HepG2 (cell line): ENCODE data around the gene FMO2. TPM values are rescaled to one million over a fixed set of nuclear protein-coding genes. Genes with fewer than 3 reads are reported as not detected.

Experiments used
- ATAC-seq: fragments of 200-7000 bp; cut with Tn5 transposase; 3 replicates; pipeline ENCODE4 v1.9.1; 2020; ENCODE audit warnings: mild to moderate bottlenecking, moderate library complexity
- BruUV-seq: library from RNA; stranded (reverse); fragments of 400-500 nt; replicated peaks from 2 replicates; lab custom pipeline; 2021; lab: Mats Ljungman, UMichigan
- CTCF ChIA-PET: fragments of 300-600 bp; formaldehyde crosslinking; extraction: SDS; loops from one replicate; lab custom pipeline; 2021; ENCODE audit warnings: low total read pairs, inconsistent platforms, low intra/inter-chr PET ratio; lab: Yijun Ruan, JAX
- POLR2A ChIA-PET: fragments of 350-600 bp; sonication (Branson Sonifier 250); formaldehyde crosslinking; loops from one replicate; lab custom pipeline; 2020; ENCODE audit warnings: antibody characterized with exemption, inconsistent platforms; lab: Yijun Ruan, JAX
- DNase-seq: peaks from one replicate; pipeline ENCODE4 v3.0.0-alpha.2; 2015; ENCODE audit warnings: low spot score
- FAIRE-seq: peaks from 3 replicates; lab custom pipeline; 2011; peaks lifted over from hg19 to GRCh38; lab: Jason Lieb, UNC
- H2AFZ ChIP-seq: one replicate; pipeline ENCODE4 v1.6.1; 2011; ENCODE audit warnings: low read length, inconsistent platforms
- H3K27ac ChIP-seq: fragments of 300-600 bp; 3 replicates; pipeline ENCODE4 v1.8.0; 2011; ENCODE audit warnings: mixed run types, mild to moderate bottlenecking, mixed read lengths, low read length, inconsistent platforms; ENCODE audit not compliant: insufficient read depth; ENCODE audit errors: extremely low read length
- H3K27me3 ChIP-seq, 2 experiments: fragments of 200-600 bp in 1 of 2; 2 replicates in 1 of 2; 3 replicates in 1 of 2; pipeline versions ENCODE4 v1.6.0 to v1.8.0; 2011; ENCODE audit warnings: low read length in 2 of 2, mild to moderate bottlenecking in 2 of 2, moderate library complexity in 2 of 2, inconsistent platforms in 1 of 2; ENCODE audit not compliant: insufficient read depth in 2 of 2, control insufficient read depth in 1 of 2
- H3K36me3 ChIP-seq, 2 experiments: fragments of 200-600 bp in 1 of 2; replicated peaks in 1 of 2; 2 replicates in 1 of 2; 3 replicates in 1 of 2; pipeline versions ENCODE4 v1.5.1 to v1.8.0; 2011; ENCODE audit warnings: low read length in 2 of 2, inconsistent platforms in 1 of 2; ENCODE audit not compliant: insufficient read depth in 2 of 2, control insufficient read depth in 1 of 2
- H3K4me1 ChIP-seq: 2 replicates; pipeline ENCODE4 v1.5.1; 2012; ENCODE audit warnings: low read length, inconsistent platforms; ENCODE audit not compliant: insufficient read depth
- H3K4me2 ChIP-seq: 2 replicates; pipeline ENCODE4 v1.6.0; 2011; ENCODE audit warnings: low read depth, low read length, inconsistent platforms
- H3K4me3 ChIP-seq, 3 experiments: fragments of 200-600 bp in 1 of 3; sonication (generic), shearing (Covaris generic) in 1 of 3; replicated peaks in 1 of 3; 2 replicates each; pipeline ENCODE4 v1.5.1; 2011 to 2016; ENCODE audit warnings: low read length in 3 of 3, inconsistent platforms in 2 of 3, low read depth in 2 of 3, mild to moderate bottlenecking in 2 of 3, control low read depth in 1 of 3, mixed read lengths in 1 of 3; ENCODE audit not compliant: insufficient read depth in 1 of 3
- H3K79me2 ChIP-seq: one replicate; pipeline ENCODE4 v1.6.1; 2011; ENCODE audit warnings: low read length, inconsistent platforms; ENCODE audit not compliant: insufficient read depth
- H3K9ac ChIP-seq: 2 replicates; pipeline ENCODE4 v1.6.0; 2011; ENCODE audit warnings: mild to moderate bottlenecking, low read depth, low read length, inconsistent platforms; ENCODE audit not compliant: insufficient read depth
- H3K9me3 ChIP-seq: 2 replicates; pipeline ENCODE4 v1.5.1; 2012; ENCODE audit warnings: mild to moderate bottlenecking, low read length
- H4K20me1 ChIP-seq: 2 replicates; pipeline ENCODE4 v1.6.0; 2011; ENCODE audit warnings: inconsistent platforms, mild to moderate bottlenecking, low read length, moderate library complexity; ENCODE audit not compliant: insufficient read depth
- BRCA1 ChIP-seq: sonication (generic); formaldehyde crosslinking; IDR thresholded peaks from 2 replicates; pipeline ENCODE4 v1.4.0; 2020; ENCODE audit warnings: missing genetic modification reagents
- CHD4 ChIP-seq: fragments of 200-600 bp; sonication (generic); IDR thresholded peaks from 2 replicates; pipeline ENCODE4 v1.7.0; 2017; ENCODE audit warnings: mild to moderate bottlenecking, low read length, borderline replicate concordance
- DNMT3B ChIP-seq: conservative IDR thresholded peaks from 2 replicates; pipeline ENCODE4 v1.6.1; 2016; ENCODE audit warnings: missing biosample characterization, control low read depth
- HOXA9 ChIP-seq: sonication (generic); formaldehyde crosslinking; IDR thresholded peaks from 2 replicates; pipeline ENCODE4 v1.8.1; 2022; ENCODE audit warnings: missing genetic modification reagents, mild to moderate bottlenecking, moderate library complexity, borderline replicate concordance
- NAIF1 ChIP-seq: sonication (generic); formaldehyde crosslinking; IDR thresholded peaks from 2 replicates; pipeline ENCODE4 v1.5.0; 2020; ENCODE audit warnings: mild to moderate bottlenecking, missing genetic modification reagents, borderline replicate concordance
- ZIK1 ChIP-seq: sonication (generic); formaldehyde crosslinking; IDR thresholded peaks from 2 replicates; pipeline ENCODE4 v1.5.0; 2020; ENCODE audit warnings: mild to moderate bottlenecking, low read depth, missing genetic modification reagents, borderline replicate concordance
- ZNF10 ChIP-seq: sonication (generic); formaldehyde crosslinking; IDR thresholded peaks from 2 replicates; pipeline ENCODE4 v1.4.0; 2020; ENCODE audit warnings: mild to moderate bottlenecking, low read depth, missing genetic modification reagents, borderline replicate concordance
- ZNF644 ChIP-seq: IDR thresholded peaks from 2 replicates; pipeline ENCODE4 v1.6.1; 2016; ENCODE audit warnings: low read depth
- ZNF670 ChIP-seq: sonication (generic); formaldehyde crosslinking; IDR thresholded peaks from 2 replicates; pipeline ENCODE4 v1.8.0; 2022; ENCODE audit warnings: mild to moderate bottlenecking, missing genetic modification reagents, borderline replicate concordance
- ZSCAN30 ChIP-seq: sonication (generic); formaldehyde crosslinking; IDR thresholded peaks from 2 replicates; pipeline ENCODE4 v1.5.0; 2020; ENCODE audit warnings: mild to moderate bottlenecking, missing genetic modification reagents
- WGBS: methylation state at CpG from one replicate; pipeline ENCODE4 v1.1.6; 2017; ENCODE audit warnings: low lambda C conversion rate; 5-methylcytosine and 5-hydroxymethylcytosine counted together
- in situ Hi-C: cut with HindIII; loops from 2 replicates; pipeline ENCODE4 v1.10.0; 2017; ENCODE audit warnings: low pct_unique_long_range_greater_than_20kb; ENCODE audit not compliant: extremely low pct_ligation_motif_present
- intact Hi-C: fragments of 100-400 bp; cut with micrococcal nuclease; formaldehyde crosslinking; loops from one replicate; pipeline ENCODE4 v1.10.0; 2022; ENCODE audit not compliant: unreplicated experiment
- polyA plus RNA-seq, 8 experiments: library from polyadenylated mRNA; depleted of rRNA in 3 of 8; stranded (reverse) in 7 of 8; unstranded in 1 of 8; fragments of >200 nt; fragmentation: Illumina TruSeq in 4 of 8; extraction: Trizol in 4 of 8; gene quantifications; 2 replicates each; pipeline versions ENCODE4 v1.2.1 to v1.2.3, GENCODE V29; 2011 to 2016; ENCODE audit warnings: low read depth in 4 of 8, missing spikeins in 1 of 8, mixed read lengths in 1 of 8; ENCODE audit not compliant: insufficient read depth in 1 of 8
- total RNA-seq, 5 experiments: library from RNA; depleted of rRNA; stranded (reverse); fragments of >200 nt; fragmentation: Illumina TruSeq; extraction: Trizol; gene quantifications; 2 replicates each; pipeline ENCODE4 v1.2.3, GENCODE V29; 2016; ENCODE audit warnings: low read depth in 1 of 5
- TF ChIP-seq, protein P1 (sequence below): IDR thresholded peaks from 2 replicates; pipeline ENCODE4 v1.6.1; 2016; ENCODE audit warnings: missing compliant biosample characterization, missing genetic modification reagents, borderline replicate concordance
- TF ChIP-seq, protein P2 (sequence below): sonication (generic); formaldehyde crosslinking; conservative IDR thresholded peaks from 2 replicates; pipeline ENCODE4 v1.5.0; 2020; ENCODE audit warnings: missing genetic modification reagents

Gene FMO2
- total and polyA plus RNA-seq, 2 of the 13 experiments (the other 11 are each of a cell fraction or from before 2014, with no cell fraction given): not detected

DNA sequence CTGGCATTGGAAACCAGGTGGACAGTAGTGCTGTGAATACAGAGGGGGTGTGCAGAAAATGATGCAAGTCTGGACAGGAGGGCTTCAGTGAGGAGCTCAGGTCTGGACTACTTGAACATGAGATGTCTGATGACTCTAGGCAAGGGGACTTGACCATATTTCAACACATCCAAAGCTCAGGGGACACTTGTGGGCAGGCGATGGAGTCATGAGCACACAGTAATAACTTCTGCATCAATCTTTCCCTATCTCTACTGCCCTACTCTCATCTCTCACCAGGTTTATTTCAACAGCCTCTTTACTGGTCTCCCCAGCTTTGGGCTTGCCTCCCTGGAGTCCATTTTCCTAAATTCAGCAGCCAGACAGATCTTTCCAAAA, 21.9 kb downstream of the FMO2 start:
- no peak overlapping the region for H3K27ac ChIP-seq
- 100% methylated on average over 1 of the region's 1 CpG for WGBS
- in situ Hi-C loops: no loop called here

More for the DNA sequence above, 21.9 kb downstream of the FMO2 start:
- DNase-seq (no peak), ATAC-seq (no peak), FAIRE-seq (no peak)
- H3K27me3 ChIP-seq: no peaks in the 10 kb centered on the region
- H3K79me2 ChIP-seq: no peaks in the 10 kb centered on the region
- intact Hi-C loops: no loop called here
- H3K9me3 ChIP-seq: no peaks in the 10 kb centered on the region
- no peak overlapping the region for H3K4me2 ChIP-seq
- TF ChIP-seq BRCA1 (no peak), ZNF10 (CRISPR knock-in tag) (no peak), ZNF644 (CRISPR knock-in tag) (no peak), HOXA9 (CRISPR knock-in tag) (no peak), CHD4 (no peak), ZIK1 (CRISPR knock-in tag) (no peak), ZNF670 (CRISPR knock-in tag) (no peak), DNMT3B (CRISPR knock-in tag) (no peak), NAIF1 (no peak), ZSCAN30 (CRISPR knock-in tag) (no peak)
- TF ChIP-seq, protein P1, sequence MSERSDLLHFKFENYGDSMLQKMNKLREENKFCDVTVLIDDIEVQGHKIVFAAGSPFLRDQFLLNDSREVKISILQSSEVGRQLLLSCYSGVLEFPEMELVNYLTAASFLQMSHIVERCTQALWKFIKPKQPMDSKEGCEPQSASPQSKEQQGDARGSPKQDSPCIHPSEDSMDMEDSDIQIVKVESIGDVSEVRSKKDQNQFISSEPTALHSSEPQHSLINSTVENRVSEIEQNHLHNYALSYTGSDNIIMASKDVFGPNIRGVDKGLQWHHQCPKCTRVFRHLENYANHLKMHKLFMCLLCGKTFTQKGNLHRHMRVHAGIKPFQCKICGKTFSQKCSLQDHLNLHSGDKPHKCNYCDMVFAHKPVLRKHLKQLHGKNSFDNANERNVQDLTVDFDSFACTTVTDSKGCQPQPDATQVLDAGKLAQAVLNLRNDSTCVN (CRISPR knock-in tag): no peak
- TF ChIP-seq, protein P2, sequence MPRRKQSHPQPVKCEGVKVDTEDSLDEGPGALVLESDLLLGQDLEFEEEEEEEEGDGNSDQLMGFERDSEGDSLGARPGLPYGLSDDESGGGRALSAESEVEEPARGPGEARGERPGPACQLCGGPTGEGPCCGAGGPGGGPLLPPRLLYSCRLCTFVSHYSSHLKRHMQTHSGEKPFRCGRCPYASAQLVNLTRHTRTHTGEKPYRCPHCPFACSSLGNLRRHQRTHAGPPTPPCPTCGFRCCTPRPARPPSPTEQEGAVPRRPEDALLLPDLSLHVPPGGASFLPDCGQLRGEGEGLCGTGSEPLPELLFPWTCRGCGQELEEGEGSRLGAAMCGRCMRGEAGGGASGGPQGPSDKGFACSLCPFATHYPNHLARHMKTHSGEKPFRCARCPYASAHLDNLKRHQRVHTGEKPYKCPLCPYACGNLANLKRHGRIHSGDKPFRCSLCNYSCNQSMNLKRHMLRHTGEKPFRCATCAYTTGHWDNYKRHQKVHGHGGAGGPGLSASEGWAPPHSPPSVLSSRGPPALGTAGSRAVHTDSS (CRISPR knock-in tag): no peak
- BruUV-seq: no TSS peak
- POLR2A ChIA-PET: no interaction called here
- no peaks in the 10 kb centered on the region; the same call in 1 of the 2 replicates for H3K4me1 ChIP-seq
- CTCF ChIA-PET: no interaction called here
- no peak overlapping the region for H3K4me3 ChIP-seq
- H2AFZ ChIP-seq: no peak overlapping the region
- no peaks in the 10 kb centered on the region for H3K36me3 ChIP-seq
- H3K9ac ChIP-seq: no peak overlapping the region
- H4K20me1 ChIP-seq: no peaks in the 10 kb centered on the region
